Thyroid gland (tissue), 4 donors: ENCODE results near the gene FRYL.

Experiments
- POLR2A ChIP-seq, 2 donors: fragments of 450-650 bp; IDR thresholded peaks; one replicate each; pipeline ENCODE4 v1.6.1; 2017; ENCODE audit warnings: antibody characterized with exemption in 2 of 2, mild to moderate bottlenecking in 2 of 2, moderate library complexity in 1 of 2
- TF ChIP-seq, protein P1 (sequence below), 6 experiments: fragments of 200-600 bp in 3 of 6; fragments of 450-650 bp in 3 of 6; sonication (generic) in 3 of 6; IDR thresholded peaks; one replicate each; pipeline ENCODE4 v1.5.1; 2016 to 2019; ENCODE audit warnings: antibody characterized with exemption in 6 of 6, mild to moderate bottlenecking in 2 of 6, inconsistent platforms in 1 of 6, moderate library complexity in 1 of 6

DNA sequence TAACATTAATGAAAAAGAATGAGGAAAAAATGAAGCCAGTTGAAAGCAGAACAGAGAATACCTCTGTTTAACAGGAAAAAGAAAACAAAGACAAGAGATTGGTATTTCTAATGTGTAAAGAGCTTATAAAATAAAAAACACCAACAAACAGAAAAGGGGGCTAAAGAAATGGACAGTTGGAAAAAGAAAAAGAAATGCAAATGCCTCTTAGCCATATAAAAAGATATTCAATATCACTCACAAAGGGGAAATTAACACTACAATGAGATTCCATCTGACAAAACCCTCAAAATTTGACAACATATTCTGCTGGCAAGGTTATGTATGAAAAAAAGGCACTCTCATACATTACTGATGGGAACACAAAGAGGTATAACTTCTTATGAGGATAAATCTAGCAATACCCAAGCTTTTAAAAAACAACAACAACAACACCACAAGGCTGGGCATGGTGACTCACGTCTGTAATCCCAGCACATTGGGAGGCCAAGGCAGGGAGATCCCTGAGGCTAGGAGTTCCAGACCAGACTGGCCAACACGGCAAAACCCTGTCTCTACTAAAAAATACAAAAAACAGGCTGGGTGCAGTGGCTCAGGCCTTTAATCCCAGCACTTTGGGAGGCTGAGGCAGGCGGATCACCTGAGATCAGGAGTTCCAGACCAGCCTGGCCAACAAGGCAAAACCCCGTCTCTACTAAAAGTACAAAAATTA is 75.8 kb downstream of the FRYL start:
- TF ChIP-seq, protein P1, sequence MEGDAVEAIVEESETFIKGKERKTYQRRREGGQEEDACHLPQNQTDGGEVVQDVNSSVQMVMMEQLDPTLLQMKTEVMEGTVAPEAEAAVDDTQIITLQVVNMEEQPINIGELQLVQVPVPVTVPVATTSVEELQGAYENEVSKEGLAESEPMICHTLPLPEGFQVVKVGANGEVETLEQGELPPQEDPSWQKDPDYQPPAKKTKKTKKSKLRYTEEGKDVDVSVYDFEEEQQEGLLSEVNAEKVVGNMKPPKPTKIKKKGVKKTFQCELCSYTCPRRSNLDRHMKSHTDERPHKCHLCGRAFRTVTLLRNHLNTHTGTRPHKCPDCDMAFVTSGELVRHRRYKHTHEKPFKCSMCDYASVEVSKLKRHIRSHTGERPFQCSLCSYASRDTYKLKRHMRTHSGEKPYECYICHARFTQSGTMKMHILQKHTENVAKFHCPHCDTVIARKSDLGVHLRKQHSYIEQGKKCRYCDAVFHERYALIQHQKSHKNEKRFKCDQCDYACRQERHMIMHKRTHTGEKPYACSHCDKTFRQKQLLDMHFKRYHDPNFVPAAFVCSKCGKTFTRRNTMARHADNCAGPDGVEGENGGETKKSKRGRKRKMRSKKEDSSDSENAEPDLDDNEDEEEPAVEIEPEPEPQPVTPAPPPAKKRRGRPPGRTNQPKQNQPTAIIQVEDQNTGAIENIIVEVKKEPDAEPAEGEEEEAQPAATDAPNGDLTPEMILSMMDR (IDR thresholded peaks at IDR 0.05) = no peak
- TF ChIP-seq POLR2A (IDR thresholded peaks at IDR 0.05) = no peak
